K562 treated with DMSO at 1 percent for 48 hours (cell line): Measurements from ENCODE around the gene MMP21. TPM values are rescaled to one million over a fixed set of nuclear protein-coding genes. Genes with fewer than 3 reads are reported as not detected.

Experiments
- total RNA-seq: library from RNA; unstranded; fragments of 300-600 nt; gene quantifications from 2 replicates; pipeline ENCODE4 v1.2.3, GENCODE V29; 2022; ENCODE audit warnings: low replicate concordance; ENCODE audit errors: extremely low read depth

Gene MMP21
- not detected in 2 replicates for total RNA-seq

DNA sequence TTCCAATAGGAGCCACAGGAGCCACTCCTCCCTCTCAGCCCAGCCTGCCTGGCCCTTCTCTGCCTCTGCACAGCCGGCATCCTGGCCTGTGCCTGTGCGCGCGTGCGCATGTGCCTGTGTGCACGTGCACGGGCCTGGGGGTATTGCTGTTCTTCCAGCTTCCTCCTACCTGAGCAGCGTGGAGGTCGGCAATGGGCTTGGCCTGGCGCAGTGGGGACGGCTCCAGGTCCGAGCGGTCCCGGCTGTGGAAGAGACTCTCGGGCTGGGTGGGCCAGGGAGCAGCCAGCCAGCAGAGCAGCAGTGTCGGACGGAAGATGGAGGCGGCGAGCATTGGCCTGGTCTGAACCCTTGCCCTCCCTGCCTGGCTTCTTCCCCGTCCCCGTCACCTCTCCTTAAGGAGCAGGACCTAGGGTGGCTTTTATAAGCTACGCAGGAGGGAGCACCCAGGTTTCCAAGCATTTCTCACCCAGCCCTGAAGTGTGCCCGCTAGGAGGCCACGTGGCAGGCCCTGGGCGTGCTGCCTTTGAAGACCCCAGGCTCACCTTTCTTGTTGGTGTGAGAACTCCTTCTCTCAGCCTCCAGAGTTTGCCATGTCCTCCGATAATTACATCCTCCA, at the start of gene MMP21:
Gene MMP21 (minus strand): TSS at position 331 of the 616 bp plus-strand sequence. CDS start 0 bp downstream, at position 331.

GRCh38 chr10:125822878-125823662, 47.4 kb upstream of the MMP21 start, which contains the start of the genes BCCIP and UROS:
BCCIP (plus strand) TSS chr10:125823546; CDS start chr10:125823558, 12 bp downstream.
UROS (minus strand) TSS chr10:125823258; CDS start chr10:125816499, 6,759 bp downstream.

GRCh38 chr10:125719173-125720001, 56.2 kb downstream of the MMP21 start, which contains the start of gene EDRF1:
EDRF1 (plus strand) TSS chr10:125719709; CDS start chr10:125719808, 99 bp downstream.

Other genes with a start within 250 kb of the MMP21 start
- not detected in 2 replicates for gene TEX36, start 92.7 kb downstream of the MMP21 start, total RNA-seq
- gene EDRF1, start 56.1 kb downstream of the MMP21 start, total RNA-seq = not detected in 2 replicates
- gene UROS, start 47.4 kb upstream of the MMP21 start, total RNA-seq = not detected in 2 replicates
- not detected in 2 replicates for gene BCCIP, start 47.7 kb upstream of the MMP21 start, total RNA-seq
- not detected in 2 replicates for gene DHX32, start 105.5 kb upstream of the MMP21 start, total RNA-seq
- not detected in 2 replicates for gene FANK1, start 120.7 kb upstream of the MMP21 start, total RNA-seq